Esophagus squamous epithelium (tissue), 4 donors: ENCODE measurements around the gene MBOAT1.

Experiments used
- POLR2A ChIP-seq, 4 donors: fragments of 450-650 bp; IDR thresholded peaks; one replicate each; pipeline ENCODE4 v1.6.1; 2017; ENCODE audit warnings: antibody characterized with exemption in 4 of 4, mild to moderate bottlenecking in 4 of 4, moderate library complexity in 3 of 4
- TF ChIP-seq, protein P1 (sequence below), 6 experiments: fragments of 450-650 bp in 4 of 6; fragments of 200-600 bp in 2 of 6; sonication (generic) in 2 of 6; IDR thresholded peaks; one replicate each; pipeline ENCODE4 v1.5.1; 2016 to 2019; ENCODE audit warnings: antibody characterized with exemption in 6 of 6, mild to moderate bottlenecking in 4 of 6, moderate library complexity in 4 of 6

DNA sequence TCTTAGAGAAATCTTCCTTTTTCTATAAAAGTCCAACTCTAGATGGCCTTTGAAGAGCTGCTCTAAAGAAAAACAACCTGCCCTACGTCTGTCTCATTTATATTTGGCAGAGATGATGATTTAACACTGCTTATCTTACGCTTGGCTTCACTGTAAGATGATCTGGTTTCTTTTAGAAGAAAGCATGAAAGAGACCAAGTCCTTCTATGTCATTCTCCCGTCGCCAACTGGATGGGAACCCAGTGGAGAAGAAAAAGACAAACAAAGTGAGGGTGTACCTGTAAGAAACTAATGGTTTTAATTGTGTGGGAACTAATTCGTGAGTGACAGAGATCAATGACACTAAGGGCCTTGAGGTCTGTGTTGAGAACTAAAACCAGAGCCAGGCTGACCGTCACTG lies 92.8 kb downstream of the MBOAT1 start:
- TF ChIP-seq, protein P1, sequence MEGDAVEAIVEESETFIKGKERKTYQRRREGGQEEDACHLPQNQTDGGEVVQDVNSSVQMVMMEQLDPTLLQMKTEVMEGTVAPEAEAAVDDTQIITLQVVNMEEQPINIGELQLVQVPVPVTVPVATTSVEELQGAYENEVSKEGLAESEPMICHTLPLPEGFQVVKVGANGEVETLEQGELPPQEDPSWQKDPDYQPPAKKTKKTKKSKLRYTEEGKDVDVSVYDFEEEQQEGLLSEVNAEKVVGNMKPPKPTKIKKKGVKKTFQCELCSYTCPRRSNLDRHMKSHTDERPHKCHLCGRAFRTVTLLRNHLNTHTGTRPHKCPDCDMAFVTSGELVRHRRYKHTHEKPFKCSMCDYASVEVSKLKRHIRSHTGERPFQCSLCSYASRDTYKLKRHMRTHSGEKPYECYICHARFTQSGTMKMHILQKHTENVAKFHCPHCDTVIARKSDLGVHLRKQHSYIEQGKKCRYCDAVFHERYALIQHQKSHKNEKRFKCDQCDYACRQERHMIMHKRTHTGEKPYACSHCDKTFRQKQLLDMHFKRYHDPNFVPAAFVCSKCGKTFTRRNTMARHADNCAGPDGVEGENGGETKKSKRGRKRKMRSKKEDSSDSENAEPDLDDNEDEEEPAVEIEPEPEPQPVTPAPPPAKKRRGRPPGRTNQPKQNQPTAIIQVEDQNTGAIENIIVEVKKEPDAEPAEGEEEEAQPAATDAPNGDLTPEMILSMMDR (IDR thresholded peaks at IDR 0.05): no peak
- TF ChIP-seq POLR2A (IDR thresholded peaks at IDR 0.05): no peak
